VCaP (cell line): ENCODE measurements around the gene SPAG9.
A peak's percentile ranks its signal among the peaks of the same experiment; 100 is the strongest.

Experiments
- H3K27ac ChIP-seq: fragments of 450-650 bp; 2 replicates; pipeline ENCODE4 v1.5.1; 2017
- TF ChIP-seq, protein P1 (sequence below): fragments of 450-650 bp; conservative IDR thresholded peaks from 2 replicates; pipeline ENCODE4 v1.5.1; 2017; ENCODE audit warnings: mild to moderate bottlenecking, moderate library complexity

The SPAG9 gene

DNA sequence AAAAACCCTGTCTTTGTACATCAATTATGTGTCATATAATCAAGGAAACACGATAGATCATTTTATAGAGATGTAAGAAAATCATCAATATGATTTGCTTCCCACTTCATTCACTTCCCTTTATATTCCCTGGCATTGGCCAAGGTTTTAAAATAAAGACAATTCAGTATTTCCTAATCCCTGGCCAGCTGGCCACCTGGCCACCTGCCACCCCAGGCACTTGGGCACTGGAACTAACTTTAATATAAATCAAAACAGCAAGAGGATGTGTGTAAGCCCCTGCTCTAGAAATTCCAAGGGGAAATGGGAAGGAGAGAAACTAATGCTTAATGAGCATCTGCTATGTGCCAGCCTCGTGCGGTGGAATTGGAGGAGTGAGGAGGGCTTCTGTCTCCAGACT, 195.9 kb downstream of the SPAG9 start:
- TF ChIP-seq, protein P1, sequence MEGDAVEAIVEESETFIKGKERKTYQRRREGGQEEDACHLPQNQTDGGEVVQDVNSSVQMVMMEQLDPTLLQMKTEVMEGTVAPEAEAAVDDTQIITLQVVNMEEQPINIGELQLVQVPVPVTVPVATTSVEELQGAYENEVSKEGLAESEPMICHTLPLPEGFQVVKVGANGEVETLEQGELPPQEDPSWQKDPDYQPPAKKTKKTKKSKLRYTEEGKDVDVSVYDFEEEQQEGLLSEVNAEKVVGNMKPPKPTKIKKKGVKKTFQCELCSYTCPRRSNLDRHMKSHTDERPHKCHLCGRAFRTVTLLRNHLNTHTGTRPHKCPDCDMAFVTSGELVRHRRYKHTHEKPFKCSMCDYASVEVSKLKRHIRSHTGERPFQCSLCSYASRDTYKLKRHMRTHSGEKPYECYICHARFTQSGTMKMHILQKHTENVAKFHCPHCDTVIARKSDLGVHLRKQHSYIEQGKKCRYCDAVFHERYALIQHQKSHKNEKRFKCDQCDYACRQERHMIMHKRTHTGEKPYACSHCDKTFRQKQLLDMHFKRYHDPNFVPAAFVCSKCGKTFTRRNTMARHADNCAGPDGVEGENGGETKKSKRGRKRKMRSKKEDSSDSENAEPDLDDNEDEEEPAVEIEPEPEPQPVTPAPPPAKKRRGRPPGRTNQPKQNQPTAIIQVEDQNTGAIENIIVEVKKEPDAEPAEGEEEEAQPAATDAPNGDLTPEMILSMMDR, result no peak
- no peak overlapping the region for H3K27ac ChIP-seq

DNA sequence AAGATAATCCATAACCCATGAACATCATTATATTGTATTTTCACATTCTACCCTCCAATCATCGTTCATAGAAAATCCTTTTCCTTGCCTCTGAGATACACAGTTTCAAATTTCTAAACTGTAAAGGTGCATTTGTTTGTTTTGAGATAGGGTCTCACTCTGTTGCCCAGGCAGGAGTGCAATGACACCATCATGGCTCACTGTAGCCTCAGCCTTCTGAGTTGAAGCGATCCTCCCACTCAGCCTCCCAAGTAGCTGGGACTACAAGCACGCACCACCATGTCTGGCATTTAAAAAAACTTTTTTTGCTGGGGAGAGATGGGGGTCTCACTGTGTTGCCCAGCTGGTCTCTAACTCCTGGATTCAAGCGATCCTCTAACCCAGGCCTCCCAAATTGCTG, 196.4 kb downstream of the SPAG9 start:
- H3K27ac ChIP-seq, result no peak overlapping the region
- TF ChIP-seq, protein P1, result no peak

DNA sequence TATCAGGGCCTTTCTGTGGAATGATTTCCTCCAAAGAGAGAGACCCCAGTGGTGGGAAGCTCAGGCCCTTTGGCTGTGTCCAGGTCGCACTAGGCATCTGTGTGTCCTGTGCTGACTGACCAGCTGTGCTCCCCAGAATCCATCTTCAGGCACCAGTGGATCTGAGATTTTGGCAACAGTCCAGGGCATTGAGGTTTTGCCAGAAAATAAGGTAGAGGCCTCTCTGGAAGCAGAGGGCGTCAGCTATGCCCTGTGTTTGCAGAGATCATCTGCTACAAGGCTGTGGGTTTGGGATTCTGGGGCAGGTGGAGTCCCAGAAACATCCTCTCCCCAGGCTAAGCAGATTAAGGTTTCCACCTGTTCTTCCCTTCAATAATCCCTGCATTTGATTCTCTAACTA, 197.1 kb downstream of the SPAG9 start:
- H3K27ac ChIP-seq, result peak overlapping the region; percentile 23; the same call in 1 of the 2 replicates
- TF ChIP-seq, protein P1, result no peak

DNA sequence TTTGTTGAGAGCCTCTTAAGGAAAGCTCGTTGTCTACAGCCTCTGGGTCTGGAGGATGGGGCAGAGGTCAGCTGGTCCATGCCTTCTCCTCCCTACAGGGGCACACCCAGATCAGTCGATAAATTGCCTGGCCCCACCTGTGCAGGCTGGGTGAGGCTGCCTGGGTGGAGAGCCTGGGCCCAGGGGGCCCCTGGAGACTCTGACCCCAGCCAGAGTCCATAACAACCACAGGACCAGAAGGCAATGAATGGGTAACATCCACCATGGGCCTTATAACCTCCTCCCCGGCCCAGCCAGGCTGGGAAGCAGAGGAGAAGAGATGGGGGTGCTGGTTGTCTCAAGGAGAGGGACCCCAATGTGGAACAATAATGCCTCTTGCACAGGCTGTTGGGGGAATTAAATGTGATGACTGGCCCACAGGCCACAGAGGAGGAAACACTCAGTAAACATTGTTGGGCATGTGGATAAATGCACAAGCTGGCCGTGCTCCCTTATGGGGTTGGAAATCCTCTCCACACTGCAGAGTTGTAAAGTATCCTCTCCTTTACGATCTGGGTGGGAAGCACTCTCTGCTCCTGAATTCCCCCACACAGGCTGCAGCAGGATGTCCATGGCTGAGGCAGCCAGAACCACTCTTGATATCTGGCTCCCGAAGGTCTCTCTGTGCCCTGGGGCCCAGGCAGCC, 197.8 kb downstream of the SPAG9 start:
- peak overlapping the region; percentile 23; the same call in 1 of the 2 replicates for H3K27ac ChIP-seq
- TF ChIP-seq, protein P1, result no peak

DNA sequence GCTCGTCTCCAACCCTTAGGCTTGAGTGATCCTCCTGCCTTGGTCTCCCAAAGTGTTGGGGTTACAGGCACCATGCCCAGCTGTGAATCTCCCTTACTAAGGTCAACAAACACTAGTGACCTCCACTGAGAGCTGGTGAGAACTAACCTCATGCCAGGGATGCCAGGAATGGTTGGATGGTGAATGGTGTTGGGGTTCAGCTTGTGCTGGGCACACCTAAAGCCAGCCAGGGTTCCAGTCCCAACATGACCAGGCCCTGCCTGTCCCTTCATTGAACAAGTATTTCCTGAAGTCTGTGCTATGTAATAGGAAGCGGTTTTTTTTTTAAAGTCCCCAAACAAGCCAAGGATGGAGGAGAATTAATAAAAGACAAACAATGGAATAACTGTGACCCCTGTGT, 198.6 kb downstream of the SPAG9 start:
- H3K27ac ChIP-seq, result peak overlapping the region; percentile 93; the same call in 1 of the 2 replicates
- TF ChIP-seq, protein P1, result no peak

DNA sequence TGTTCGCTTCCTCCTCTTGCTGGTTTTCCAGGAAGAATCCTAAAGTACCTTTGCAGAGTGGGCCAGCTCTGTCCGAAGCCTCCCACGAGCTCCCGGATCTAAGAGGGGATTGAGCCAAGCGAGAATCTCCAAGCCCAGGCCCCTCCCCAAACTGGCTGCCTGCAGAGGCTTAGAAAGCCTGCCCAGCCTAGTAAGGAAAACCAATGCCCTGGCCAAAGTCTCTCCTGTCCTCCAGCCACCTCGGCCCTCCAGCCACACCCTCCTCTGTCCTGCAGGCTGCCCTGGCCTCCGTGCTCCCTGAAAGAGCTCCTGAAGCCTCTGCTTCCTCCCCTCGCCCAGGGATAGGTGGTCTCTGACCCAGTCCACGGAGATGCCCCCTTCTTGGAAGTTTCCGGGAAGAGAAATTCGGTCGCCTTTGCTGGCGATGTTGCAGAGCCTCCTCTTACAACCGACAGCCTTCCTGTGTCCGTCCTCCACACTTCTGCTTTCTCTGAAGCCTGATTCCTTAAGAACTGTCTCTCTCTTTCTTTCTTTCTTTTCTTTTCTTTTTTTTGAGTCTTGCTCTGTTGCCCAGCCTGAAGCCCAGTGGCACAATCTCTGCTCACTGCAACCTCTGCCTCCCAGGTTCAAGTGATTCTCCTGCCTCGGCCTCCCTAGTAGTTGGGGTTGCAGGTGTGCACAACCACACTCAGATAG, 199.6 kb downstream of the SPAG9 start:
- peak overlapping the region; percentile 93 for H3K27ac ChIP-seq
- TF ChIP-seq, protein P1, result no peak

DNA sequence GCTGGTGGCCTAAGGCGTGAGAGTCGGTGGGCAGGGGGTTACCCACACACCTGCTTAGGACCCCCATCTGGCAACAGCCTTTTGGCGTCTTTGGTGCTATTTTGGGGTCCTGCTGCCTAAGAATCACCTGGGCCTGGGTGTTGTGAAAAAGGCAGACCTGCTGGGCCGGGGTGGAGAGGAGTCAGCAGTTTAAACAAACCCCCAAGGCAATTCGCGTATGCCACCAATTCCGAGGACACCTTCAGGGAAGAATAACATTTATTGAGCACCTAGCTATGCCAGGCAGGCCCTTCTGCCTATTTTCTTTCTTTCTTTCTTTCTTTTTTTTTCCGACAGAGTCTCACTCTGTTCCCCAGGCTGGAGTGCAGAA, 200.6 kb downstream of the SPAG9 start:
- peak overlapping the region; percentile 93 for H3K27ac ChIP-seq
- TF ChIP-seq, protein P1, result no peak
